Breast epithelium (tissue), 4 donors: Measurements from ENCODE around the gene GSTP1. TPM values are rescaled to one million over a fixed set of nuclear protein-coding genes. Genes with fewer than 3 reads are reported as not detected.
A peak's percentile ranks its signal among the peaks of the same experiment; 100 is the strongest.

ENCODE experiments used
- DNase-seq, 2 donors: peaks; one replicate each; pipeline ENCODE4 v3.0.0-alpha.2; 2019; ENCODE audit warnings: low spot score in 2 of 2
- H3K27ac ChIP-seq, 2 donors: fragments of 200-600 bp; sonication (generic) in 1 of 2; one replicate each; pipeline ENCODE4 v1.5.1; 2016 to 2019; ENCODE audit warnings: mild to moderate bottlenecking in 1 of 2
- H3K27me3 ChIP-seq, 2 donors: fragments of 200-600 bp; sonication (generic) in 1 of 2; one replicate each; pipeline versions ENCODE4 v1.5.1 to v1.6.0; 2017 to 2019; ENCODE audit warnings: control low read depth in 1 of 2, mild to moderate bottlenecking in 1 of 2
- H3K36me3 ChIP-seq: fragments of 200-600 bp; one replicate; pipeline ENCODE4 v1.5.1; 2019
- H3K4me1 ChIP-seq, 2 donors: fragments of 200-600 bp; sonication (generic); one replicate each; pipeline ENCODE4 v1.5.1; 2016 to 2019; ENCODE audit warnings: control low read depth in 1 of 2
- H3K4me3 ChIP-seq, 3 donors: fragments of 200-600 bp; sonication (generic); 1 replicate in 2 of 3; 2 replicates in 1 of 3; pipeline ENCODE4 v1.5.1; 2016 to 2019; ENCODE audit warnings: mild to moderate bottlenecking in 3 of 3, moderate library complexity in 2 of 3
- H3K9me3 ChIP-seq, 2 donors: fragments of 200-600 bp; sonication (generic) in 1 of 2; one replicate each; pipeline ENCODE4 v1.5.1; 2016 to 2019; ENCODE audit warnings: control low read depth in 1 of 2
- CTCF ChIP-seq, 3 donors: fragments of 450-650 bp; IDR thresholded peaks; one replicate each; pipeline ENCODE4 v1.5.1; 2016 to 2017; ENCODE audit warnings: antibody characterized with exemption in 3 of 3, mild to moderate bottlenecking in 3 of 3, moderate library complexity in 3 of 3
- POLR2A ChIP-seq: fragments of 450-650 bp; IDR thresholded peaks from one replicate; pipeline ENCODE4 v1.6.1; 2016; ENCODE audit warnings: antibody characterized with exemption, mild to moderate bottlenecking, moderate library complexity
- POLR2AphosphoS5 ChIP-seq, 3 donors: sonication (generic); formaldehyde crosslinking; IDR thresholded peaks; one replicate each; pipeline ENCODE4 v1.6.1; 2017; ENCODE audit warnings: antibody characterized with exemption in 3 of 3
- intact Hi-C: fragments of 100-400 bp; cut with DNase I; formaldehyde crosslinking; loops from one replicate; pipeline ENCODE4 v1.15.1; 2023; ENCODE audit warnings: low total_unique reads
- total RNA-seq, 3 donors: library from RNA; depleted of rRNA; stranded (reverse); fragments of >200 nt; gene quantifications; one replicate each; pipeline ENCODE4 v1.1.0, GENCODE V29; 2016

Gene GSTP1
- total RNA-seq, 3 donors from 2014 or later, result 552 to 1,029 (median 1,013) TPM

GRCh38 chr11:67582011-67582410 lies 1.6 kb upstream of the GSTP1 start:
- DNase-seq, result no peak
- TF ChIP-seq POLR2A (no peak), CTCF (IDR thresholded peaks at IDR 0.05) (no peak), POLR2AphosphoS5 (IDR thresholded peaks at IDR 0.05) (no peak)
- intact Hi-C loops, result no loop called here
- Histone ChIP-seq H3K4me1 (peaks cover 3 to 5% of the 10 kb centered on the region in 2 donors), H3K4me3 (no peak overlapping the region), H3K36me3 (no peaks in the 10 kb centered on the region), H3K27ac (peak overlapping the region; percentile 66 to 98), H3K27me3 (no peaks in the 10 kb centered on the region), H3K9me3 (no peaks in the 10 kb centered on the region)

DNA sequence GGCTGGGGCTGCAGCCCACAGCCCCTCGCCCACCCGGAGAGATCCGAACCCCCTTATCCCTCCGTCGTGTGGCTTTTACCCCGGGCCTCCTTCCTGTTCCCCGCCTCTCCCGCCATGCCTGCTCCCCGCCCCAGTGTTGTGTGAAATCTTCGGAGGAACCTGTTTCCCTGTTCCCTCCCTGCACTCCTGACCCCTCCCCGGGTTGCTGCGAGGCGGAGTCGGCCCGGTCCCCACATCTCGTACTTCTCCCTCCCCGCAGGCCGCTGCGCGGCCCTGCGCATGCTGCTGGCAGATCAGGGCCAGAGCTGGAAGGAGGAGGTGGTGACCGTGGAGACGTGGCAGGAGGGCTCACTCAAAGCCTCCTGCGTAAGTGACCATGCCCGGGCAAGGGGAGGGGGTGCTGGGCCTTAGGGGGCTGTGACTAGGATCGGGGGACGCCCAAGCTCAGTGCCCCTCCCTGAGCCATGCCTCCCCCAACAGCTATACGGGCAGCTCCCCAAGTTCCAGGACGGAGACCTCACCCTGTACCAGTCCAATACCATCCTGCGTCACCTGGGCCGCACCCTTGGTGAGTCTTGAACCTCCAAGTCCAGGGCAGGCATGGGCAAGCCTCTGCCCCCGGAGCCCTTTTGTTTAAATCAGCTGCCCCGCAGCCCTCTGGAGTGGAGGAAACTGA lies 731 bp downstream of the GSTP1 start:
- TF ChIP-seq POLR2A (no peak), POLR2AphosphoS5 (IDR thresholded peaks at IDR 0.05) (peak in 2 of 3 donors; percentile 4 to 6)
- peak overlapping the region; percentile 98 to 100 for H3K27ac ChIP-seq
- peaks cover 3 to 5% of the 10 kb centered on the region in 2 donors for H3K4me1 ChIP-seq
- no peaks in the 10 kb centered on the region for H3K27me3 ChIP-seq
- H3K4me3 ChIP-seq, result peak overlapping the region; percentile 69 to 99 (median 78)
- H3K9me3 ChIP-seq, result no peaks in the 10 kb centered on the region
- H3K36me3 ChIP-seq, result no peaks in the 10 kb centered on the region
- DNase-seq, result peak; percentile 83 to 84
- intact Hi-C loops, result no loop called here

- TF ChIP-seq POLR2AphosphoS5 (IDR thresholded peaks at IDR 0.05), result no peak
- TF ChIP-seq POLR2A, result no peak
- TF ChIP-seq CTCF (IDR thresholded peaks at IDR 0.05), result no peak
- intact Hi-C loops, result no loop called here
- Histone ChIP-seq H3K4me1 (peaks cover 3 to 5% of the 10 kb centered on the region in 2 donors), H3K27me3 (no peaks in the 10 kb centered on the region), H3K27ac (peak overlapping the region; percentile 98 to 100), H3K36me3 (no peaks in the 10 kb centered on the region), H3K9me3 (no peaks in the 10 kb centered on the region), H3K4me3 (peak overlapping the region; percentile 69 to 99 (median 78))
- DNase-seq, result no peak
These were observed 1.6 kb downstream of the GSTP1 start for GRCh38 chr11:67584881-67585873.

- no peaks in the 10 kb centered on the region for H3K27me3 ChIP-seq
- no peak for TF ChIP-seq POLR2A
- TF ChIP-seq POLR2AphosphoS5 (IDR thresholded peaks at IDR 0.05), result no peak
- TF ChIP-seq CTCF (IDR thresholded peaks at IDR 0.05), result no peak
- peaks cover 3 to 5% of the 10 kb centered on the region in 2 donors for H3K4me1 ChIP-seq
- intact Hi-C loops, result no loop called here
- H3K4me3 ChIP-seq, result no peak overlapping the region
- DNase-seq, result no peak
- peak overlapping the region in 1 of 2 donors; percentile 12 for H3K27ac ChIP-seq
- no peaks in the 10 kb centered on the region for H3K36me3 ChIP-seq
- no peaks in the 10 kb centered on the region for H3K9me3 ChIP-seq
These were observed 2.3 kb downstream of the GSTP1 start for GRCh38 chr11:67585911-67586310.

- intact Hi-C loops, result no loop called here
- Histone ChIP-seq H3K27me3 (no peaks in the 10 kb centered on the region), H3K4me1 (peaks cover 3 to 5% of the 10 kb centered on the region in 2 donors), H3K4me3 (no peak overlapping the region), H3K9me3 (no peaks in the 10 kb centered on the region), H3K36me3 (no peaks in the 10 kb centered on the region), H3K27ac (no peak overlapping the region)
- DNase-seq, result no peak
- no peak for TF ChIP-seq CTCF (IDR thresholded peaks at IDR 0.05)
- no peak for TF ChIP-seq POLR2AphosphoS5 (IDR thresholded peaks at IDR 0.05)
- no peak for TF ChIP-seq POLR2A
These were observed 3.1 kb downstream of the GSTP1 start for GRCh38 chr11:67586568-67587250.
